CD8-positive, alpha-beta memory T cell (primary cell): ENCODE measurements around the gene FAR2. TPM values are rescaled to one million over a fixed set of nuclear protein-coding genes. Genes with fewer than 3 reads are reported as not detected.

ENCODE experiments used
- CTCF ChIA-PET: fragments of 350-600 bp; sonication (Branson Sonifier 250); formaldehyde crosslinking; loops from one replicate; lab custom pipeline; 2021; ENCODE audit warnings: antibody characterized with exemption; lab: Charles Lee
- POLR2A ChIA-PET: fragments of 350-600 bp; sonication (Branson Sonifier 250); formaldehyde crosslinking; loops from one replicate; lab custom pipeline; 2021; ENCODE audit warnings: antibody characterized with exemption; lab: Charles Lee
- DNase-seq, 5 donors: peaks; one replicate each; pipeline versions ENCODE4 v3.0.0 to v3.0.0-alpha.2; 2020 to 2022; ENCODE audit warnings: mixed read lengths in 1 of 5
- H3K27ac ChIP-seq: one replicate; pipeline ENCODE4 v1.7.0; 2013; ENCODE audit warnings: low read depth, mild to moderate bottlenecking, low read length, moderate library complexity
- H3K27me3 ChIP-seq: 2 replicates; pipeline ENCODE4 v1.7.0; 2013; ENCODE audit warnings: low read length, mild to moderate bottlenecking; ENCODE audit not compliant: insufficient read depth, poor library complexity, severe bottlenecking
- H3K36me3 ChIP-seq: 2 replicates; pipeline ENCODE4 v1.7.0; 2013; ENCODE audit warnings: mild to moderate bottlenecking, low read length, moderate library complexity; ENCODE audit not compliant: insufficient read depth
- H3K4me1 ChIP-seq: 2 replicates; pipeline ENCODE4 v1.7.0; 2013; ENCODE audit warnings: mild to moderate bottlenecking, low read length, moderate library complexity; ENCODE audit not compliant: insufficient read depth
- H3K4me3 ChIP-seq: 2 replicates; pipeline ENCODE4 v1.7.0; 2013; ENCODE audit warnings: mild to moderate bottlenecking, low read length
- H3K9me3 ChIP-seq: 2 replicates; pipeline ENCODE4 v1.7.0; 2013; ENCODE audit warnings: mild to moderate bottlenecking, low read length
- H3K27ac Mint-ChIP-seq, 8 donors: one replicate each; pipeline ENCODE4 v1.8.0; 2020 to 2021; ENCODE audit warnings: mixed read lengths in 8 of 8, mild to moderate bottlenecking in 6 of 8, inconsistent platforms in 3 of 8, moderate library complexity in 3 of 8
- H3K27me3 Mint-ChIP-seq, 2 donors: one replicate each; pipeline ENCODE4 v1.8.0; 2020 to 2021; ENCODE audit warnings: mixed read lengths in 2 of 2, mild to moderate bottlenecking in 1 of 2, moderate library complexity in 1 of 2
- H3K36me3 Mint-ChIP-seq, 3 donors: one replicate each; pipeline ENCODE4 v1.8.0; 2020 to 2021; ENCODE audit warnings: mixed read lengths in 3 of 3, inconsistent platforms in 1 of 3, mild to moderate bottlenecking in 1 of 3
- H3K4me1 Mint-ChIP-seq, 3 donors: one replicate each; pipeline ENCODE4 v1.8.0; 2020 to 2021; ENCODE audit warnings: mixed read lengths in 3 of 3, inconsistent platforms in 1 of 3, mild to moderate bottlenecking in 1 of 3
- H3K4me3 Mint-ChIP-seq, 7 donors: one replicate each; pipeline ENCODE4 v1.8.0; 2020 to 2021; ENCODE audit warnings: mixed read lengths in 7 of 7, mild to moderate bottlenecking in 6 of 7, moderate library complexity in 4 of 7, inconsistent platforms in 2 of 7
- H3K9me3 Mint-ChIP-seq, 5 donors: one replicate each; pipeline ENCODE4 v1.8.0; 2020 to 2022; ENCODE audit warnings: mixed read lengths in 5 of 5, mild to moderate bottlenecking in 3 of 5, moderate library complexity in 2 of 5, inconsistent platforms in 1 of 5
- polyA plus RNA-seq: library from polyadenylated mRNA; unstranded; fragments of 300-500 nt; fragmentation: Illumina TruSeq; gene quantifications from one replicate; pipeline ENCODE4 v1.2.3, GENCODE V29; 2021
- total RNA-seq, 2 experiments: library from RNA; stranded (reverse); gene quantifications; one replicate each; pipeline ENCODE4 v1.2.3, GENCODE V29; 2021

The FAR2 gene
- total and polyA plus RNA-seq, 3 experiments from 2014 or later = 3.7 to 7.0 (median 4.0) TPM

- ChIA-PET CTCF (no interaction called here), POLR2A (interaction anchor here (0.5 kb wide), 1 partner anchor 24 kb away, joined by 3 read pairs; no protein-coding TSS in a partner anchor)
- Histone ChIP-seq H3K4me1 (peaks cover 10% of the 10 kb centered on the region), H3K4me3 (no peak overlapping the region), H3K27me3 (no peaks in the 10 kb centered on the region), H3K27ac (no peak overlapping the region), H3K36me3 (no peaks in the 10 kb centered on the region), H3K9me3 (no peaks in the 10 kb centered on the region)
- Mint-ChIP-seq H3K27me3 (no peaks in the 10 kb centered on the region), H3K9me3 (no peaks in the 10 kb centered on the region), H3K4me1 (peaks cover 18 to 29% (median 20%) of the 10 kb centered on the region in 3 donors), H3K4me3 (no peak overlapping the region), H3K36me3 (peaks cover 0 to 1% (median 0%) of the 10 kb centered on the region in 3 donors), H3K27ac (peak overlapping the region in 1 of 8 donors; percentile 16)
- DNase-seq = no peak
Observed at GRCh38 chr12:29157486-29157946, 8.4 kb downstream of the FAR2 start.

GRCh38 chr12:29158115-29158763 lies 9.2 kb downstream of the FAR2 start:
- no peak overlapping the region for H3K4me3 ChIP-seq
- peaks cover 17 to 26% (median 17%) of the 10 kb centered on the region in 3 donors for H3K4me1 Mint-ChIP-seq
- no peaks in the 10 kb centered on the region for H3K36me3 ChIP-seq
- H3K27ac ChIP-seq = no peak overlapping the region
- no peaks in the 10 kb centered on the region for H3K9me3 ChIP-seq
- H3K4me3 Mint-ChIP-seq = no peak overlapping the region
- H3K9me3 Mint-ChIP-seq = no peaks in the 10 kb centered on the region
- DNase-seq = no peak
- ChIA-PET CTCF (no interaction called here), POLR2A (no interaction called here)
- peaks cover 0 to 3% (median 0%) of the 10 kb centered on the region in 3 donors for H3K36me3 Mint-ChIP-seq
- no peaks in the 10 kb centered on the region for H3K27me3 ChIP-seq
- no peaks in the 10 kb centered on the region for H3K27me3 Mint-ChIP-seq
- no peak overlapping the region for H3K27ac Mint-ChIP-seq
- peaks cover 10% of the 10 kb centered on the region for H3K4me1 ChIP-seq

GRCh38 chr12:29159661-29160060 lies 10.6 kb downstream of the FAR2 start:
- Histone ChIP-seq H3K36me3 (no peaks in the 10 kb centered on the region), H3K4me3 (no peak overlapping the region), H3K4me1 (peaks cover 15% of the 10 kb centered on the region), H3K27me3 (no peaks in the 10 kb centered on the region), H3K9me3 (no peaks in the 10 kb centered on the region), H3K27ac (no peak overlapping the region)
- no peaks in the 10 kb centered on the region for H3K9me3 Mint-ChIP-seq
- peaks cover 0 to 3% (median 0%) of the 10 kb centered on the region in 3 donors for H3K36me3 Mint-ChIP-seq
- H3K4me3 Mint-ChIP-seq = no peak overlapping the region
- ChIA-PET POLR2A (no interaction called here), CTCF (no interaction called here)
- H3K4me1 Mint-ChIP-seq = peaks cover 19 to 35% (median 24%) of the 10 kb centered on the region in 3 donors
- no peak for DNase-seq
- peak overlapping the region in 2 of 8 donors; percentile 34 to 80 for H3K27ac Mint-ChIP-seq
- H3K27me3 Mint-ChIP-seq = no peaks in the 10 kb centered on the region

- peak overlapping the region in 5 of 8 donors; percentile 58 to 86 (median 73) for H3K27ac Mint-ChIP-seq
- ChIA-PET POLR2A (no interaction called here), CTCF (no interaction called here)
Observed at GRCh38 chr12:29160230-29160629, 11.2 kb downstream of the FAR2 start.

GRCh38 chr12:29163146-29163545 lies 14.1 kb downstream of the FAR2 start:
- DNase-seq = no peak
- POLR2A ChIA-PET = no interaction called here
- Mint-ChIP-seq H3K36me3 (peaks cover 0 to 3% (median 0%) of the 10 kb centered on the region in 3 donors), H3K27me3 (no peaks in the 10 kb centered on the region), H3K4me1 (peaks cover 26 to 44% (median 32%) of the 10 kb centered on the region in 3 donors), H3K4me3 (no peak overlapping the region), H3K27ac (peak overlapping the region in 3 of 8 donors; percentile 24 to 67 (median 61)), H3K9me3 (no peaks in the 10 kb centered on the region)
- Histone ChIP-seq H3K4me3 (no peak overlapping the region), H3K27ac (no peak overlapping the region), H3K36me3 (no peaks in the 10 kb centered on the region), H3K9me3 (no peaks in the 10 kb centered on the region), H3K27me3 (no peaks in the 10 kb centered on the region), H3K4me1 (peaks cover 20% of the 10 kb centered on the region)
- CTCF ChIA-PET = no interaction called here

More at GRCh38 chr12:29160230-29160629, 11.2 kb downstream of the FAR2 start:
- Histone ChIP-seq H3K36me3 (no peaks in the 10 kb centered on the region), H3K27me3 (no peaks in the 10 kb centered on the region), H3K27ac (no peak overlapping the region), H3K4me3 (no peak overlapping the region), H3K9me3 (no peaks in the 10 kb centered on the region), H3K4me1 (peaks cover 20% of the 10 kb centered on the region)
- Mint-ChIP-seq H3K36me3 (peaks cover 0 to 3% (median 0%) of the 10 kb centered on the region in 3 donors), H3K4me3 (peak overlapping the region in 3 of 7 donors; percentile 12 to 62 (median 46)), H3K27me3 (no peaks in the 10 kb centered on the region), H3K9me3 (no peaks in the 10 kb centered on the region), H3K4me1 (peaks cover 23 to 41% (median 29%) of the 10 kb centered on the region in 3 donors)
- no peak for DNase-seq

- no peaks in the 10 kb centered on the region for H3K9me3 Mint-ChIP-seq
- peak overlapping the region in 7 of 8 donors; percentile 48 to 86 (median 63) for H3K27ac Mint-ChIP-seq
- H3K4me1 Mint-ChIP-seq = peaks cover 22 to 35% (median 28%) of the 10 kb centered on the region in 3 donors
- H3K36me3 ChIP-seq = no peaks in the 10 kb centered on the region
- H3K9me3 ChIP-seq = no peaks in the 10 kb centered on the region
- H3K4me3 ChIP-seq = no peak overlapping the region
- H3K4me1 ChIP-seq = peaks cover 18% of the 10 kb centered on the region
- no peak for DNase-seq
- H3K27me3 Mint-ChIP-seq = no peaks in the 10 kb centered on the region
- peak overlapping the region in 2 of 7 donors; percentile 19 to 24 for H3K4me3 Mint-ChIP-seq
- ChIA-PET POLR2A (no interaction called here), CTCF (no interaction called here)
- peaks cover 0 to 4% (median 0%) of the 10 kb centered on the region in 3 donors for H3K36me3 Mint-ChIP-seq
- peak overlapping the region; percentile 34 for H3K27ac ChIP-seq
- no peaks in the 10 kb centered on the region for H3K27me3 ChIP-seq
Observed at GRCh38 chr12:29164477-29165393, 15.7 kb downstream of the FAR2 start.

- peaks cover 10 to 25% (median 18%) of the 10 kb centered on the region in 3 donors for H3K4me1 Mint-ChIP-seq
- DNase-seq = no peak
- Histone ChIP-seq H3K4me3 (no peak overlapping the region), H3K27ac (no peak overlapping the region), H3K4me1 (peaks cover 9% of the 10 kb centered on the region), H3K36me3 (no peaks in the 10 kb centered on the region), H3K9me3 (no peaks in the 10 kb centered on the region), H3K27me3 (no peaks in the 10 kb centered on the region)
- CTCF ChIA-PET = no interaction called here
- H3K9me3 Mint-ChIP-seq = no peaks in the 10 kb centered on the region
- H3K27me3 Mint-ChIP-seq = no peaks in the 10 kb centered on the region
- peak overlapping the region in 1 of 8 donors; percentile 3 for H3K27ac Mint-ChIP-seq
- no peak overlapping the region for H3K4me3 Mint-ChIP-seq
- POLR2A ChIA-PET = no interaction called here
- H3K36me3 Mint-ChIP-seq = peaks cover 0 to 8% (median 4%) of the 10 kb centered on the region in 3 donors
Observed at GRCh38 chr12:29167445-29167844, 18.4 kb downstream of the FAR2 start.
